MM.1S (cell line): ENCODE data around the gene ENO4.

ENCODE experiments used
- DNase-seq: peaks from one replicate; pipeline ENCODE4 v3.0.0-alpha.2; 2015
- H2AFZ ChIP-seq: fragments of 300-600 bp; sonication (generic); 2 replicates; pipeline ENCODE4 v1.6.0; 2016; ENCODE audit warnings: antibody characterized with exemption, low read length
- H3F3A ChIP-seq: fragments of 300-600 bp; sonication (generic); 2 replicates; pipeline ENCODE4 v1.6.1; 2016; ENCODE audit warnings: mild to moderate bottlenecking, antibody characterized with exemption, low read length, moderate library complexity, mixed read lengths; ENCODE audit not compliant: insufficient read depth
- H3K27ac ChIP-seq: fragments of 300-600 bp; sonication (generic); 2 replicates; pipeline ENCODE4 v1.5.1; 2016; ENCODE audit warnings: mild to moderate bottlenecking, low read length
- H3K27me3 ChIP-seq: fragments of 300-600 bp; sonication (generic); replicated peaks from 2 replicates; pipeline ENCODE4 v1.6.0; 2016; ENCODE audit warnings: low read length; ENCODE audit not compliant: insufficient read depth
- H3K36me3 ChIP-seq: fragments of 300-600 bp; sonication (generic); replicated peaks from 2 replicates; pipeline ENCODE4 v1.6.1; 2016; ENCODE audit warnings: mild to moderate bottlenecking, low read length, mixed read lengths; ENCODE audit not compliant: insufficient read depth
- H3K4me1 ChIP-seq: fragments of 300-600 bp; sonication (generic); 2 replicates; pipeline ENCODE4 v1.6.1; 2016; ENCODE audit warnings: low read length, mixed read lengths
- H3K4me2 ChIP-seq: fragments of 300-600 bp; sonication (generic); 2 replicates; pipeline ENCODE4 v1.6.0; 2016; ENCODE audit warnings: low read depth, low read length
- H3K4me3 ChIP-seq: fragments of 300-600 bp; sonication (generic); 2 replicates; pipeline ENCODE4 v1.5.1; 2016; ENCODE audit warnings: low read length, mixed read lengths
- H3K79me2 ChIP-seq: fragments of 300-600 bp; sonication (generic); 2 replicates; pipeline ENCODE4 v1.6.1; 2016; ENCODE audit warnings: mixed run types, low read length, mixed read lengths
- H3K9ac ChIP-seq: fragments of 300-600 bp; sonication (generic); 2 replicates; pipeline ENCODE4 v1.6.1; 2016; ENCODE audit warnings: low read length, mixed read lengths
- H3K9me2 ChIP-seq: fragments of 300-600 bp; sonication (generic); replicated peaks from 2 replicates; pipeline ENCODE4 v1.6.1; 2016; ENCODE audit warnings: mild to moderate bottlenecking, low read length, mixed read lengths; ENCODE audit not compliant: insufficient read depth
- H3K9me3 ChIP-seq: fragments of 300-600 bp; sonication (generic); replicated peaks from 2 replicates; pipeline ENCODE4 v1.6.1; 2016; ENCODE audit warnings: mild to moderate bottlenecking, low read length, mixed read lengths; ENCODE audit not compliant: insufficient read depth
- H4K20me1 ChIP-seq: fragments of 300-600 bp; sonication (generic); 2 replicates; pipeline ENCODE4 v1.6.1; 2016; ENCODE audit warnings: mild to moderate bottlenecking, low read length, moderate library complexity, mixed read lengths; ENCODE audit not compliant: insufficient read depth
- EZH2 ChIP-seq: fragments of 300-600 bp; sonication (generic); optimal IDR thresholded peaks from 2 replicates; pipeline ENCODE3; 2017; ENCODE audit warnings: low read depth, mild to moderate bottlenecking, antibody characterized with exemption, low read length, mixed read lengths
- EZH2phosphoT487 ChIP-seq: fragments of 300-600 bp; sonication (generic); IDR thresholded peaks from 2 replicates; pipeline ENCODE4 v1.6.1; 2018; ENCODE audit warnings: antibody characterized with exemption, low read length
- TF ChIP-seq, protein P1 (sequence below): fragments of 300-600 bp; sonication (generic); IDR thresholded peaks from 2 replicates; pipeline ENCODE4 v1.5.1; 2016; ENCODE audit warnings: antibody characterized with exemption, low read length, mixed read lengths

The ENO4 gene

GRCh38 chr10:116817780-116818343 lies 31.4 kb upstream of the ENO4 start:
- no peaks in the 10 kb centered on the region for H3K4me1 ChIP-seq
- H3K9me3 ChIP-seq: no peaks in the 10 kb centered on the region
- no peaks in the 10 kb centered on the region for H4K20me1 ChIP-seq
- DNase-seq: no peak
- H3K9ac ChIP-seq: no peak overlapping the region
- H3K27me3 ChIP-seq: no peaks in the 10 kb centered on the region
- no peaks in the 10 kb centered on the region for H3K79me2 ChIP-seq
- H3K4me2 ChIP-seq: no peak overlapping the region
- no peaks in the 10 kb centered on the region for H3K9me2 ChIP-seq
- H3F3A ChIP-seq: no peaks in the 10 kb centered on the region
- H2AFZ ChIP-seq: no peak overlapping the region
- H3K27ac ChIP-seq: no peak overlapping the region
- no peaks in the 10 kb centered on the region for H3K36me3 ChIP-seq
- no peak overlapping the region for H3K4me3 ChIP-seq
- TF ChIP-seq EZH2: no peak
- TF ChIP-seq, protein P1, sequence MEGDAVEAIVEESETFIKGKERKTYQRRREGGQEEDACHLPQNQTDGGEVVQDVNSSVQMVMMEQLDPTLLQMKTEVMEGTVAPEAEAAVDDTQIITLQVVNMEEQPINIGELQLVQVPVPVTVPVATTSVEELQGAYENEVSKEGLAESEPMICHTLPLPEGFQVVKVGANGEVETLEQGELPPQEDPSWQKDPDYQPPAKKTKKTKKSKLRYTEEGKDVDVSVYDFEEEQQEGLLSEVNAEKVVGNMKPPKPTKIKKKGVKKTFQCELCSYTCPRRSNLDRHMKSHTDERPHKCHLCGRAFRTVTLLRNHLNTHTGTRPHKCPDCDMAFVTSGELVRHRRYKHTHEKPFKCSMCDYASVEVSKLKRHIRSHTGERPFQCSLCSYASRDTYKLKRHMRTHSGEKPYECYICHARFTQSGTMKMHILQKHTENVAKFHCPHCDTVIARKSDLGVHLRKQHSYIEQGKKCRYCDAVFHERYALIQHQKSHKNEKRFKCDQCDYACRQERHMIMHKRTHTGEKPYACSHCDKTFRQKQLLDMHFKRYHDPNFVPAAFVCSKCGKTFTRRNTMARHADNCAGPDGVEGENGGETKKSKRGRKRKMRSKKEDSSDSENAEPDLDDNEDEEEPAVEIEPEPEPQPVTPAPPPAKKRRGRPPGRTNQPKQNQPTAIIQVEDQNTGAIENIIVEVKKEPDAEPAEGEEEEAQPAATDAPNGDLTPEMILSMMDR: no peak

DNA sequence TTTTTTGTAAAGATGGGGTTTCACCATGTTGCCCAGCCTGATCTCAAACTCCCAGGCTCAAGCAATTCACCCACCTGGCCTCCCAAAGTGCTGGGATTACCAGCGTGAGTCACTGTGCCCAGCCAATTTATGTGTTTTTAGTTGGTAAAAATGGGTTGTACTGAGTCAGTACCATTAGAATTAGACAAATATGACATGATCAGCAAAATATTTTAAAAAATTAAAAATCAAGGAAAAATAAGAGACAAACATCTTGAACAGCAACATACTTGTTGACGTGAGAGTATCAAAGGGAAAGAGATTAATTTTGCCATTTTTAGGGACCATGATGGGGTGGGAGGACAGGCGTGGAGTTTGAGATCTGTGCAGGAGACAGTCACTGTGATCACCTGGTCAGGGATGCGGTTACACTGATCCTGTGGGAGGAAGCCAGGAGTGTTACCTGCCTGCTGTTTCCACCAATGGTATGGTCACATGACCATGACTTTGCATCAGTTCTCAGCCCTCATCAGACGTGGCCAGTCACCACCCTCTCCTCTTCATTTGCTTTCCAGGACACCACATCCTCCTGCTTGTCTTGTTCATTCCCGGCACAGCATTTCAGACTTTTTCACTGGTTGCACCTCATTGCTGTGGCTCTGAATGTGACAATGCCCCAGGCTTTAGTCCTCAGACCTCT lies 29.2 kb upstream of the ENO4 start:
- H3K4me1 ChIP-seq: no peaks in the 10 kb centered on the region
- H3K4me3 ChIP-seq: no peak overlapping the region
- no peaks in the 10 kb centered on the region for H3K79me2 ChIP-seq
- H3K9me3 ChIP-seq: no peaks in the 10 kb centered on the region
- H3K4me2 ChIP-seq: no peak overlapping the region
- no peaks in the 10 kb centered on the region for H3F3A ChIP-seq
- DNase-seq: no peak
- no peak overlapping the region for H3K9ac ChIP-seq
- no peaks in the 10 kb centered on the region for H3K36me3 ChIP-seq
- H3K27me3 ChIP-seq: no peaks in the 10 kb centered on the region
- no peaks in the 10 kb centered on the region for H3K9me2 ChIP-seq
- TF ChIP-seq EZH2phosphoT487 (no peak), EZH2 (no peak)
- TF ChIP-seq, protein P1: no peak
- no peak overlapping the region for H2AFZ ChIP-seq
- no peaks in the 10 kb centered on the region for H4K20me1 ChIP-seq
- no peak overlapping the region for H3K27ac ChIP-seq

DNA sequence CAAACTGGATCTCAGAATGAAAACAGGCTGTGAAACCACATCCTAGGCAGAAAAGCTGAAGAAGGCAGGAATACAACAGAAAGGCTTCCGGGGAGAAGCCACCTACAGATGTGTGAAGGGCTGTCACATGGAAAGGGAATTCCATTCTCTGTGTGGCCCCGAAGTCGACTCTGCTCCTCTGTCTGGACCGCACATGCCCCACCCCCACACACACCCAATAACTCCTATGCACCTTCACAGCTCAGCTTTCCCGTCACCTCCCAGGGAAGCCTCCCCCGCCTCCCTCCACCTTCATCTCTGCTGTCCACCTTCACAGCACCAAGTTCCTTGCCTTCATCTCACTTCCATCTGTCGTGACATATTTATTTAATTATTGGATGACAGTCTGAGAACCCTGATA lies 23.4 kb upstream of the ENO4 start:
- Histone ChIP-seq H3K4me1 (no peaks in the 10 kb centered on the region), H3K27me3 (no peaks in the 10 kb centered on the region), H3K36me3 (no peaks in the 10 kb centered on the region), H3K4me2 (no peak overlapping the region), H3K9ac (no peak overlapping the region), H3K79me2 (no peaks in the 10 kb centered on the region), H3K9me2 (no peaks in the 10 kb centered on the region), H3K27ac (no peak overlapping the region), H4K20me1 (no peaks in the 10 kb centered on the region), H2AFZ (no peak overlapping the region), H3K4me3 (no peak overlapping the region), H3F3A (no peaks in the 10 kb centered on the region), H3K9me3 (no peaks in the 10 kb centered on the region)
- no peak for DNase-seq
- no peak for TF ChIP-seq EZH2phosphoT487
- no peak for TF ChIP-seq EZH2
- TF ChIP-seq, protein P1: no peak
